Activated effector memory CD4-positive, alpha-beta T cell treated with Interleukin-2 at 50 U/mL for 16 hours (primary cell): ENCODE data around the gene SLC2A13.
"Not testable (repeated sequence)": the region's sequence is repeated elsewhere in the genome, so short reads cannot be mapped to it uniquely, and the experiment has no call there.

Experiments
- DNase-seq: peaks from one replicate; pipeline ENCODE4 v3.0.0-alpha.2; 2020

Gene SLC2A13

GRCh38 chr12:39848218-39848617, 257.7 kb downstream of the SLC2A13 start:
- DNase-seq: not testable (repeated sequence)

GRCh38 chr12:39846971-39847650, 258.8 kb downstream of the SLC2A13 start:
- DNase-seq: no peak

- DNase-seq: no peak
These were observed 259.6 kb downstream of the SLC2A13 start for GRCh38 chr12:39846304-39846703.

DNA sequence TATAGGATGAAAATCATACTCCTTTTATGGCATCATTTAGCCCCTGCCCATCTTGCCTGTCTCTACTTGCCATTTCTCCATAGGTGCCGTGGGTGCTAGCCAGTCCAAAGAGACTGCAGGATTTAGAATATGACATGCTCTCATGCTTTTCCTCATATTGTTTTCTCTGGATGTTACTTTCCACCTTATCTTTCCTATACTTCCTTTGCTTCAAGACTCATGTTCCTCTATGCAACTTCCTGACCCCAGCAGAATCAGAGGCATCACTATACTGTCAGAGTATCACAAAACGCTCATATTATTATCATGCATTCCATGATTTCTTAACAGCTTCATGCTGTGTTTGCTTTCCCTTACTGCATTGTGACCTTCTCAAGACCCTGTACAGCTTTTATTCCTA, 265.5 kb downstream of the SLC2A13 start:
- DNase-seq: no peak

GRCh38 chr12:39839072-39839471, 266.8 kb downstream of the SLC2A13 start:
- no peak for DNase-seq

- no peak for DNase-seq
These were observed 270.1 kb downstream of the SLC2A13 start for GRCh38 chr12:39835517-39836489.

DNA sequence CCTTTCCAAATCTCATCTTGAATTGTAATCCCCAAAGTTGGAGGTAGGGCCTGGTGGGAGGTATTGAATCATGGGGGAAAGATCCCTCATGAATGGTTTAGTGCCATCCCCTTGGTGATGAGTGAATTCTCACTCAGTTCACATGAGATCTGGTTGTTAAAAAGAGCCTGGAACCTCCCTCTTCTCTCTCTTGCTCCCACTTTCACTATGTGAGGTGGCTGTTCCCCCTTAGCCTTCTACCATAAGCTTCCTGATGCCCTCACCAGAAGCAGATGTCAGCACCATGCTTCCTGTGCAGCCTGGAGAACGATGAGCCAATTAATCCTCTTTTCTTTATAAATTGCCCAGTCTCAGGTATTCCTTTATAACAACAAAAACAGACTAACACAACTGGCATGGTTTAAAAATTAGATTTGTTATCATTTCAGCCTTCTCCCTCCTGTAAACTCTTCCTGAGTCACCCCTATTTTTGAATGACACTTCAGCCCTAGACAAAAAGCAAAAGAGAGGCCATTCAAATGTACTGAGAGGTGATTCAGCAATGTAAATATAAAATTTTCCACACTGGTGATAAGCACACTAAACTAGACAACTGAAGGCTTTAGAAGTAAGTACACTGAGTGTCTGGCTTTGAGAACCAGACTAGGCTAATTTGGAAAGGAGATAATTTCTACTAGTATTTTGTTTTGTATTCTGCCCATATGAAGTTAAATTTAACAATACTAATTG, 274.1 kb downstream of the SLC2A13 start:
- no peak for DNase-seq

- DNase-seq: no peak
These were observed 274.9 kb downstream of the SLC2A13 start for GRCh38 chr12:39830852-39831520.

DNA sequence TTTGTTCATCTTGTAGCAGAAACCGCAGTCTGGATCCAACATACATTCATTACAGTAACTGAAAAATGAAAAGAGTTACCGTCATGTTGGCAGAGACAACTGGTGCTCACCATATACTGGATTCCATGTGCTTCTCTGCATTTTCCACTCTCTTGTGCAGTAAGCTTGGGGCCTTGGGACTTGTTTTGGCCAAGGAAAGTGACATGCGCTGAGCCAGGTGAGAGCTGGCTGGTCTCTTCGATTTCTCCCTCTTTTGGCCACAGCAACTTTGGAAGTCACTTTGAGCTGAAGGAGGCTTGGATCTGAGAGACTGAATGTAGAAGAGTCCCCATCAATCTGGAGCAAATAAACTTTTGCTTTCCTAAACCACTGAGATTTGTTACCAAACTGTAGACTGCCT, 275.7 kb downstream of the SLC2A13 start:
- no peak for DNase-seq

GRCh38 chr12:39824505-39825212, 281.2 kb downstream of the SLC2A13 start:
- DNase-seq: no peak

GRCh38 chr12:39816671-39817185, 289.2 kb downstream of the SLC2A13 start:
- no peak for DNase-seq

DNA sequence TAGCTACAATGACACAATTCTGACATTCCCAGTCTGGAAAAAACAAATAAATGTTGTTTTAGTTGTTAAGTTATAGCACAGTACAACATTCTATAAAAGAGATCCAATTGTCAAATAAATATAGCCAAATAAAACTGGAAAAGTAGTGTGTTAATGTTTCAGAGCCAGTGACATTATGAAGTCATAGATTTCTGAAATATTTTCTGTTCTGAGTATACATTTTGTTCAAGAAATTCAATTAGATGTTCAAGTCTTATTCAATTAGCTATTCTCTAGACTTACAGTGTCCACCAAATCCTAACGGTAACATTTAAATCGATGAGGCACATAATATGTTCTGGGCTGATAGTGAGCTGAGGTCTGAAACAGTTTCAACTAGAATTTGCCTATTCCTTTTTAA, 290.1 kb downstream of the SLC2A13 start:
- no peak for DNase-seq

DNA sequence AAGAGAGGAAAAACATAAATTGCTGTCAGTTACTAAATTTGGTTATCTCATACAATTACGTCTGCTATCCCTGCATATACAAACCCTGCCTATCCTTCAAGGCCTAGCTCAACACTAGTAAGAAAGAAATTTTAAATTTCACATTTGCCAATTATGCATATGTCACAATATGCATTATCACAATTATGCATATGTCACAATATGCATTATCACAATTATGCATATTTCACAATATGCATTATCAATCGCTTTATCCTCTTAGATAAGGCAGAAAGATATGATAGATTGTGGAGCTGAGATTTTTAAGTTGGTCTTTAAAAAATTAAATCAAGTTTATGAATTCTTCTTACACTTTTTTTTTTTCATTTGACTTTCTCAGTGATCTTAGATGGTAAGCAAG, 291.3 kb downstream of the SLC2A13 start:
- DNase-seq: no peak

- no peak for DNase-seq
These were observed 292.1 kb downstream of the SLC2A13 start for GRCh38 chr12:39813776-39814175.

- DNase-seq: not testable (repeated sequence)
These were observed 293.4 kb downstream of the SLC2A13 start for GRCh38 chr12:39812456-39812855.

- no peak for DNase-seq
These were observed 298.8 kb downstream of the SLC2A13 start for GRCh38 chr12:39807043-39807442.

- no peak for DNase-seq
These were observed 300.2 kb downstream of the SLC2A13 start for GRCh38 chr12:39805651-39806050.

- DNase-seq: no peak
These were observed 301.0 kb downstream of the SLC2A13 start for GRCh38 chr12:39804898-39805297.

DNA sequence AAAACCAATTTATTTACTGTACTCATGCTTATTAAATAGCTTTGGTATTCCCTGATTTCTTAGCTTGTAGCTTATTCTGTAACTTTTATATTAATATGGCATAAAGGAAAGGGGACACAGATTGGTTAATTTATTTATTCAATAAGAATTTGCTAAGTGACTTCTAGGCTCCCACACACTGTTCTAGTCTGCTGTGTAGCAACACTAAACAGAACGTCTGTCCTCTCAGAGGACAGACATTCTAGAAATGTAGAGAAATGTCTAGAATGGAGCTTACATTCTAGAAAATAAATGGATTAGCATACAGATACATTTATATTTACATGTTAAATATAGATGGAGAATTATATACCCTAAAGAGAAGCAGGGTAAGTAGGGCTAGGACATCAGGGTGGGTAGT, 301.4 kb downstream of the SLC2A13 start:
- no peak for DNase-seq

DNA sequence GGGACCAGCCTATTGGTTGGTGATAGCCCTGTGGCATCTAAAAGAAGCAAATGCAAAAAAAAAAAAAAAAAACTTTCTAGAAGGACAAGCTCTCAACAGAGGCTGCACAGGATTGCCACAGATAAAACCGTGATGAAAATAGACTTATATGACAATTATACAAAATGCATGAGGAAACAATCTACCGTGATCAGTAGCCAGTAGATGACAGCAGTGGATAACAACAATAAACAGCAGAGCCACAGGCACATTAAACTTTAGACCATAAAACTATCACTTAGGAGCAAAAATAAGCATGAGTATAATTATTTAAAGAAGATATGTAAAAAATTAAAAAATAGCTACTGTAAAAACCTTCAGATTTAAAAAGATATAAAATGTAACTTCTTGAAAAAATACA, 302.7 kb downstream of the SLC2A13 start:
- DNase-seq: no peak

DNA sequence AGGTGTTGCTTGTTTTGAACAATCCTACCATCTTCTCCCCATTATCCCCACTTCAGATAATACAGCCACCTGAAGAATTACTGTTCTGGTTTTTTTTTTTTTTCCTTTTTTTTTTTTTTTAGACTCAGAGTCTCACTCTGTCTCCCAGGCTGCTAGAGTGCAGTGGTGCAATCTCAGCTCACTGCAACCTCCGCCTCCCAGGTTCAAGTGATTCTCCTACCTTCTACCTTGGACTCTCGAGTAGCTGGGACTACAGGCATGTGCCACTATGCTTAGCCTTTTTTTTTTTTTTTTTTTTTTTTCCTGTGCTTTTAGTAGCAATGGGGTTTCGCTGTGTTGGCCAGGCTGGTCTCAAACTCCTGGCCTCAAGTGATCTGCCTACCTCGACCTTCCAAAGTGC, 306.9 kb downstream of the SLC2A13 start:
- no peak for DNase-seq

GRCh38 chr12:39798429-39798828, 307.5 kb downstream of the SLC2A13 start:
- no peak for DNase-seq
